GM19463 (cell line): ENCODE measurements around the gene PLIN5.

ENCODE experiments used
- ATAC-seq: cut with Tn5 transposase; IDR thresholded peaks from one replicate; pipeline ENCODE4 v1.9.1; 2021; ENCODE audit warnings: mild to moderate bottlenecking, moderate library complexity; ENCODE audit not compliant: unreplicated experiment

PLIN5 gene

DNA sequence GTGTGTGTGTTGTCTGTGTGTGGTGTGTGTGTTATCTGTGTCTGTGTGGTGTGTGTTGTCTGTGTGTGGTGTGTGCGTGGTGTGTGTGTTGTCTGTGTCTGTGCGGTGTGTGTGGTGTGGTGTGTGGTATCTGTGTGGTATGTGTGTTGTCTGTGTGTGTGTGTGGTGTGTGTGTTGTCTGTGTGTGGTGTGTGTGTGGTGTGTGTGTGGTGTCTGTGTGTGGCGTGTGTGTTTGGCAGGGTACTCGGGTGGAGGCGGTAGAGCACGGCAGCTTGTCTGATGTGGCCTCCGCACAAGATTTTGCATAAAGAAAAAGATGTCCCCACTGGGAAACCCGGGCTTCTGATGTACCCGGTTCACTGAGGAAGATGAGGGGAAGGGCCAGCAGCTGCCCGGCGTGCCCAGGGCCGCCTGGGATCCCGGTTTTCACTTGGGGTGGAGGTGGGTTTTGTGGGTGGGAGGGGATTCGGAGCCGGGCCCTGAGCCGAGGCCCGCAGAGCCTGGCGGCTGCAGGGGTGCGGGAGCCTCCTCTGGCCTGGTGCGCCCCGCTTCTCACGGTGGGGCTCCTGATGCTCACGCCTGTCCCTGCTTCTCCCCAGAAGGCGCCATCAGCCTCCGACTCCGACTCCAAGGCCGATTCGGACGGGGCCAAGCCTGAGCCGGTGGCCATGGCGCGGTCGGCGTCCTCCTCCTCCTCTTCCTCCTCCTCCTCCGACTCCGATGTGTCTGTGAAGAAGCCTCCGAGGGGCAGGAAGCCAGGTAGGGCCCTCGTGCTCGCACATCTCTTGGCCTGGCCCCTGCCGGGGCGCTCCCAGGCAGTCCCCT, 41.7 kb downstream of the PLIN5 start:
- no peak for ATAC-seq

DNA sequence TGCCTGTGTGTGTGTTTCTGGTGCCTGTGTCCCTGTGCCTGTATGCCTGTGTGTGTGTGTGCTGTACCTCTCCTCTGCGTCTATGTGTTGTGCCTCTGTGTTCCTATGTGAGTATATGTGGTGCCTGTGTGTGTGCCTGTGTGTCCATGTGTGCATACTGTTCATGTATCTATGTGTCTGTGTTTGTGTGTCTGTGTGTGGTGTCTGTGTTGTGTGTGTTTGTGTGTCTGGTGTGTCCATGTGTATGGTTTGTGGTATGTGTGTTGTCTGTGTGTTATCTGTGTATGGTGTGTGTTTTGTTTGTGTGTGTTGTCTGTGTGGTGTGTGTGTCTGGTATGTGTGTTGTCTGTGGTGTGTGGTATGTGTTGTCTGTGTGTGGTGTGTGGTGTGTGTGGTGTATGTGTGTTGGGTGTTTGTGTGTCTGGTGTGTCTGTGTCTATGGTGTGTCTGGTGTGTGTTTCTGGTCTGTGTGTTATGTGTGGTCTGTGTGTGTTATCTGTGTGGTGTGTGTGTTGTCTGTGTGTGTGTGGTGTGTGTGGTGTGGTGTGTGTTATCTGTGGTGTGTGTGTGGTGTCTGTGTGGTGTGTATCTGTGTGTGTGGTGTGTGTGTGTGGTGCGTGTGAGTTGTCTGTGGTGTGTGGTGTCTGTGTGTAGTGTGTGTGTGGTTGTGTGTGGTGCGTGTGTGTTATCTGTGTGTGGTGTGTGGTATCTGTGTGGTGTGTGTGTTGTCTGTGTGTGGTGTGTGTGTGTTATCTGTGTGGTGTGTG, 42.5 kb downstream of the PLIN5 start:
- ATAC-seq = no peak

DNA sequence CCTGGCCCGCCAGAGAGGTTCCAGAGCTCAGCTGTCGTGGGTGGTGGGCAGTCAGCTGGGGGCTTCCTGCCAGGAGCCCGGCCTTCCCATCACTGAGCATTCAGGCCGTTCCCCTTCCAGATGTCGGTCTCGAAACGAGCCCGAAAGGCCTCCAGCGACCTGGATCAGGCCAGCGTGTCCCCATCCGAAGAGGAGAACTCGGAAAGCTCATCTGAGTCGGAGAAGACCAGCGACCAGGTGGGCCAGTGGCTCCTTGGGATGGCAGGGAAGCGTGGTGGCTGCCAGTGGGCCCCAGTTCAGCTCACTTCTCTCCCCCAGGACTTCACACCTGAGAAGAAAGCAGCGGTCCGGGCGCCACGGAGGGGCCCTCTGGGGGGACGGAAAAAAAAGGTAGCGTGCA, 43.6 kb downstream of the PLIN5 start:
- no peak for ATAC-seq

DNA sequence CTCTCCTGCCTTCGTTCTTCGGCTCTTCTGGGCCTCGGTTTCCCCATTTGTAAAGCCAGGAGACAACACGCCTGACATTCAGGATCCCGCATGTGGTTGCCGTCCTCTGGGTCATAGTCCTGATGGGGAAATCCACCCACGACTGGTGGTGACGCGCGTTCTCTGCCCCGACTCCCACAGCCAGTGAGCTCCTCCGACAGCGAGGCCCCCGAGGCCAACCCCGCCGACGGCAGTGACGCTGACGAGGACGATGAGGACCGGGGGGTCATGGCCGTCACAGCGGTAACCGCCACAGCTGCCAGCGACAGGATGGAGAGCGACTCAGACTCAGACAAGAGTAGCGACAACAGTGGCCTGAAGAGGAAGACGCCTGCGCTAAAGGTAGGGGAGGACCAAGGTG, 46.5 kb downstream of the PLIN5 start:
- no peak for ATAC-seq

DNA sequence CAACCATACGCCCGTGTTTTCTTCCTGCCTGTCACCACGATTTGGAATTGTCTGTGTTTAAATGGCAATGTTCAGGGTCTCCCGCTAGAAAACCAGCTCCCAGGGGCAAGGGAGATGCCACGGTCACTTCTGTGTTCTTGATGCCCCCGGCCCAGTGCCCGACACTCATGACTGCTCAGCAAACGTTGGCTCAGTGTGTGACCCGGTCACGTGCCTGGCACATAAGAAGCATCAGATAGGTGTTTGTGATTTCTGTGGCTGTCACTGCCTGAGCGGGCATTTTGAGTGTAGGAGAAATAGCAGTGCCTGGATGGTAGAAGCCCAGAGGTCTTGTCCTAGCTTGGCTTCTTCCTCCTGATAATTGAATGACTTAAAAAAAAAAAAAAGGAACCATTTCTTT, 47.5 kb downstream of the PLIN5 start:
- no peak for ATAC-seq

DNA sequence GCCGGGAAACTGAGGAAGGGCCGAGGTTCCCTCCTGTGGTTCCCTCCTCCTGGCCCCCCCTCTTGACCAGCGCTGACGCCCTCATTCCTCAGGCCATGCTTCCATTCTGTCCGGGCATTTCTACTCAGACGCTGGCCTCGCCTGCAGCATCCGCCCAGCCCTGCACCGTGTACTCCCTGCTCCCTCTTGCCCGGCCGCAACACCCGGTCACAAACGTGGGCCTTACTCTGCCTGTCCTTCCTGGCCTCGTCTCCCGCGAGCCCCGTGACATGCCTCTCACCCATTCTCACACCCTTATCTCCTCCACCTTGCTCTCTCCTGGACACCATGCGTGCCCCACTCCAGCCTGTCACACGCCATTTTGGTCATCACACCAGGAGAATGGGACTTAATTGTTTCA, 51.6 kb downstream of the PLIN5 start:
- ATAC-seq = no peak

DNA sequence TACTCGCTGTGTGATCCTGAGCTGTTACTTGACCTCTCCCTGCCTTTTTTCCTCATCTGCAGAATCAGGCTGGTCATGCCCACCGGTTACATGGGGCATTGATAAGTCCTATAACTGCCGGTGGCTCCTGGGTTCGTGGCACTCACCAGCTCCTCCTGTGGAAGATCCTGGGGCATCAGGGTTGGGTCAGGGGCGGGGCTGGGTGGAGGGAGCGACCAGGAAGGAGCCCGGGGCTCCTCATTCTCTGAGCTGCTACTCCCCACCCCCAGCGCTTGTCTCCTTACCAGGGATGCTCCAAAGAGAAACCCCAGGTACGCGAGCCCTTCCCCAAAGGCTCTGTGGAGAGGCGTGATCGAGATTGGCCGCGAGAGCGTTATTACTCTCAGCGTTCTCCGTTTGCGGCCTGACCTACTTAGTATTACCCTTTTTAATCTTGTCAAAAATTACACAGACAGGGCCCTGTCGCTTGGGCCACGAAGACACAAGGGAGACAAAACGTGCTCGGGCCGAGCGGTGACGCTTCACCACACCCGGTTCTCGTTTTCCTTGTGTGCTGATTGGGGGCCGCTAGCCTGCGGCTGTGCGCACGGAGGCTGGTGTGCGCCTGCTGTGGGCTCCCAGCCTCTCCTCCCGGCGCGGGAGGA, 52.2 kb downstream of the PLIN5 start:
- no peak for ATAC-seq

DNA sequence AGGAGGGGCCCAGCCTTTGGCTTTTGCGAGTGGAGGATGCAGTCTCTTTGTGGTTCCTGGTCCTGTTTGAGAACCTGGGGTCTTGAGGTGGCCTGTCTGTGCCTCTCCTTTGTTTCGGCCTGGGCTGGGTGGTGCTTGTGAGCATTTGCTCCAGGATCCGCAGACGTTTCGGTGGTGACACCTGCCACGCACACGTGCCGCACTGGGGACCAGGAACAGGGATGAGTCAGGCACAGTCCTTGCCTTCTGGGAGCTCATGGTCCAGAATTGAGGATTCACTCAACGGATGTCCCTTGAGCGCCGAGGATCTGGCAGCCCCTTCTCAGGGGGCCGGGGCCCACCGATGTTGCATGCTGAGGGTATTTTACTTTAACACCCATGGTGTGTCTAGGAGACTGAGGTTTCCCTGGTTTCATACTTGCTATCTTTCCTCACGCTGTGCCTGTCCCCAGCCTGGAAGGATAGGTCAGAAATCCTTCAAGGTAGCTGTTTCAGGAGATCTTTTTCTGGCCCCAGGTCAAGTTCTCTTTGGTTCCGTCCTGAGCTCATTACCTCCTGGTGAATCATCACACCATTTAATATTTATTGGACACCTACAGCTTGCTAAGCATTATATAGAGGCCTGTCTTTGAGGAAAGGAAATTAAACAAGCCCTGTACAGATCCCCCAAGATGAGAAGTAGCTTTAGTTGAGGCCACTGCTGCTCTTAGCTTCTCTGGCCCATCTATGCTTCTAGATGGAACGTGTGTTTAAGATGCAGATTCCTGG, 57.8 kb downstream of the PLIN5 start:
- no peak for ATAC-seq

DNA sequence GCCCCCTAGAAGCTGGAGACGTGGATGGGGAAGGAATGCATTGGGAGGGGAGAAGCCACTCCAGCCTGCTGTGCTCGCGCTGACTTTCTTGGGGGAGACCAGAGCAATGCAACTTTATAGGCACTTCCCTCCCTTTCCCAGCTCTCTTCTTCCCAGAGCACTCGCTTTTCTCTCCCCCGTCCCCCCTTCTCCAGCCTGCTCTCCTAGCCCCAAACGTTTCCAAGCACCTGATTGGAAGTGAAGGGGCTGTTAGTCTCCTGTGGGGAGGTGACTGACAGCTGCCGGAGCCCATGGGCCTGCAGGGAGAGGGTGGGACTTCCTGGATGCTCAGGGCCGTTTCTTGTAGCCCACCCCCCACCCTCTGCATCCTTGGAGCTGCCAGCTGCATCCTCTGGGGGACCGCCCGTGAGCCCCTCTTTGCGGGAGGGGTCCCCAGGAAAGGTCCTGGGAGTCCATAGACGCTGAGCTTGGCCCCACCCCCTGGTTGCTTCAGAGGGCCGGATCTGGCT, 60.5 kb downstream of the PLIN5 start:
- no peak for ATAC-seq

DNA sequence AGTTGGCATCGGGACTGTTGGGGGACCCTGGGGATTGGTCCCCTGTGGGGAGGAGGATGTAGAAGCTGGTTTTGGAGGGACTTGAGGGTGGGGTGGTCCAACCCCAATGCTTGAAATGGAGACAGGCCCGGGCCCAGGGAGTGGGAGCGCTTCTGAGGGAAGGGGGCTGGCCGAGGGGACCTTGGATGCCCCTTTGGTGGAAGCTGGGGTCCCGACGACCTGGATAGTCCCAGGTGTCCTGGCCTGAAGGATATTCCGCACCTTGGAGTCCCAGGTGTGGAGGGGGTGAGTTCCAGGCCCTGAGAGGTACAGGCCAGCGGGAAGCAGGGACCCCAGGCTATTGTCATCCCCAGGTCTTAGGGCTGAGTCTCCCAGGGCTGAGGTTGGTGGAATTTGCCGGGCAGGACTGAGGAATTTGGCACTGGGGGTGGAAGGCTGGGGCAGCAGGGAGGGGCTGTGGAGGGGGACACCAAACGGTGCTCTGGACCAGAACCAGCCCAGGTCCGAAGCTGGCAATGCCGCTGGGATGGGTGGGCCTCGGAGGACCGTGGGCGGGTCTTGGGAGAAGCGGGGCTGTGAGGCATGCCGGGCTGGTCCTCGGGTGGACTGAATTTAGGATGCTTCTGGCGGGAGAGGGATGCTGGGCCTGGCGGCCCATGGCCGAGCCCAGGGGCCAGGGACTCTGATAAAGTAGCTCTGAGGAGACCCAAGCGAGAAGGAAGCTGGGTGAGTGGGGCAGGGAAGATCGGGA, 61.1 kb downstream of the PLIN5 start:
- ATAC-seq = no peak

DNA sequence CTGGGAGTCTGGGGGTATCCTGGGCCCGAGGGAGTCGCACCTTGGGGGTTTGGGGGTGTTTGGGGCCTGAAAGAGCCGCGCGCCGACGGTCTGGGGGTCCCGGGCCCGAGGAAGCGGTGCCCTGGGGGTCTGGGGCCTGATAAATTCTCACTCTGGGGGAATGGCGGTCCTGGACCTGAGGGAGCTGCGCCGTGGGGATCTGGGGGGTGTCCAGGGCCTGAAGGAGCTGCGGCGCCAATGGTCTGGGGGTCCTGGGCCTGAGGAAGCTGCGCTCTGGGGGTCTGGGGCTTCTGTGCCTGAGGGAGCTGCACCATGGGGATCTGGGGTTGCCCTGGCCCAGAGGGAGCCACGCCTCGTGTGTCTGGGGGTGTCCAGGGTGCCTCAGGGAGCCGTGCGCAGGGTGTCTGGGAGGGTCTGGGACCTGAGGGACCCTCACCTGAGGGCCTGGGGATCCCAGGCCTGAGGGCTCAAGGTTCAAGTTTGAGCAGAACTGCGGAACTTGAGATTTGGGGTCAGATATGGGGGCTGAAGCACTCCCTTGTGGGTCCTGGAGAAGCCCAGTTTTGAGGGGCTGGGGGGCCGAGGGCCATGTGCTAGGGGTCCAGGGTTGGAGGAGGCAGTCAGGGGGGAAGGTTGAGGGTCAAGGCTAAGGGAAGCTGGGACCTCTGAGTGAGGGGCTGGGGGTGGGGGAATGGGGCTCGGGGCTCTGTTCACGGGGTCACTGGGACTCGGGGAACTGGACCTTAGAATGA, 61.8 kb downstream of the PLIN5 start:
- ATAC-seq = no peak
